Fibroblast of villous mesenchyme (primary cell): ENCODE data around the gene COL6A5. TPM values are rescaled to one million over a fixed set of nuclear protein-coding genes. Genes with fewer than 3 reads are reported as not detected.

Experiments
- DNase-seq: peaks from one replicate; pipeline ENCODE4 v3.0.0-alpha.2; 2010; ENCODE audit warnings: low read depth
- H3K4me3 ChIP-seq: 2 replicates; pipeline ENCODE4 v1.5.1; 2011; ENCODE audit warnings: low read depth, mild to moderate bottlenecking, low read length
- total RNA-seq: library from RNA; depleted of rRNA; stranded (reverse); fragments of >200 nt; gene quantifications from 2 replicates; pipeline ENCODE4 v1.2.3, GENCODE V29; 2012
- TF ChIP-seq, protein P1 (sequence below): IDR thresholded peaks from 2 replicates; pipeline ENCODE4 v1.5.1; 2012; ENCODE audit warnings: low read depth, mild to moderate bottlenecking, low read length; ENCODE audit not compliant: insufficient read depth

Gene COL6A5, protein sequence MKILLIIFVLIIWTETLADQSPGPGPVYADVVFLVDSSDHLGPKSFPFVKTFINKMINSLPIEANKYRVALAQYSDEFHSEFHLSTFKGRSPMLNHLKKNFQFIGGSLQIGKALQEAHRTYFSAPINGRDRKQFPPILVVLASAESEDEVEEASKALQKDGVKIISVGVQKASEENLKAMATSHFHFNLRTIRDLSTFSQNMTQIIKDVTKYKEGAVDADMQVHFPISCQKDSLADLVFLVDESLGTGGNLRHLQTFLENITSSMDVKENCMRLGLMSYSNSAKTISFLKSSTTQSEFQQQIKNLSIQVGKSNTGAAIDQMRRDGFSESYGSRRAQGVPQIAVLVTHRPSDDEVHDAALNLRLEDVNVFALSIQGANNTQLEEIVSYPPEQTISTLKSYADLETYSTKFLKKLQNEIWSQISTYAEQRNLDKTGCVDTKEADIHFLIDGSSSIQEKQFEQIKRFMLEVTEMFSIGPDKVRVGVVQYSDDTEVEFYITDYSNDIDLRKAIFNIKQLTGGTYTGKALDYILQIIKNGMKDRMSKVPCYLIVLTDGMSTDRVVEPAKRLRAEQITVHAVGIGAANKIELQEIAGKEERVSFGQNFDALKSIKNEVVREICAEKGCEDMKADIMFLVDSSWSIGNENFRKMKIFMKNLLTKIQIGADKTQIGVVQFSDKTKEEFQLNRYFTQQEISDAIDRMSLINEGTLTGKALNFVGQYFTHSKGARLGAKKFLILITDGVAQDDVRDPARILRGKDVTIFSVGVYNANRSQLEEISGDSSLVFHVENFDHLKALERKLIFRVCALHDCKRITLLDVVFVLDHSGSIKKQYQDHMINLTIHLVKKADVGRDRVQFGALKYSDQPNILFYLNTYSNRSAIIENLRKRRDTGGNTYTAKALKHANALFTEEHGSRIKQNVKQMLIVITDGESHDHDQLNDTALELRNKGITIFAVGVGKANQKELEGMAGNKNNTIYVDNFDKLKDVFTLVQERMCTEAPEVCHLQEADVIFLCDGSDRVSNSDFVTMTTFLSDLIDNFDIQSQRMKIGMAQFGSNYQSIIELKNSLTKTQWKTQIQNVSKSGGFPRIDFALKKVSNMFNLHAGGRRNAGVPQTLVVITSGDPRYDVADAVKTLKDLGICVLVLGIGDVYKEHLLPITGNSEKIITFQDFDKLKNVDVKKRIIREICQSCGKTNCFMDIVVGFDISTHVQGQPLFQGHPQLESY (N-terminal part only)
- under 0.01 TPM in 2 replicates for total RNA-seq

- TF ChIP-seq, protein P1, sequence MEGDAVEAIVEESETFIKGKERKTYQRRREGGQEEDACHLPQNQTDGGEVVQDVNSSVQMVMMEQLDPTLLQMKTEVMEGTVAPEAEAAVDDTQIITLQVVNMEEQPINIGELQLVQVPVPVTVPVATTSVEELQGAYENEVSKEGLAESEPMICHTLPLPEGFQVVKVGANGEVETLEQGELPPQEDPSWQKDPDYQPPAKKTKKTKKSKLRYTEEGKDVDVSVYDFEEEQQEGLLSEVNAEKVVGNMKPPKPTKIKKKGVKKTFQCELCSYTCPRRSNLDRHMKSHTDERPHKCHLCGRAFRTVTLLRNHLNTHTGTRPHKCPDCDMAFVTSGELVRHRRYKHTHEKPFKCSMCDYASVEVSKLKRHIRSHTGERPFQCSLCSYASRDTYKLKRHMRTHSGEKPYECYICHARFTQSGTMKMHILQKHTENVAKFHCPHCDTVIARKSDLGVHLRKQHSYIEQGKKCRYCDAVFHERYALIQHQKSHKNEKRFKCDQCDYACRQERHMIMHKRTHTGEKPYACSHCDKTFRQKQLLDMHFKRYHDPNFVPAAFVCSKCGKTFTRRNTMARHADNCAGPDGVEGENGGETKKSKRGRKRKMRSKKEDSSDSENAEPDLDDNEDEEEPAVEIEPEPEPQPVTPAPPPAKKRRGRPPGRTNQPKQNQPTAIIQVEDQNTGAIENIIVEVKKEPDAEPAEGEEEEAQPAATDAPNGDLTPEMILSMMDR, result no peak
- no peak for DNase-seq
- no peak within 1 kb of the TSS for H3K4me3 ChIP-seq
Measured at GRCh38 chr3:130345487-130346079, at the start of gene COL6A5. Gene COL6A5, plus strand, starts transcription at chr3:130345672. Its CDS starts 27,967 bp downstream, at chr3:130373639.

DNA sequence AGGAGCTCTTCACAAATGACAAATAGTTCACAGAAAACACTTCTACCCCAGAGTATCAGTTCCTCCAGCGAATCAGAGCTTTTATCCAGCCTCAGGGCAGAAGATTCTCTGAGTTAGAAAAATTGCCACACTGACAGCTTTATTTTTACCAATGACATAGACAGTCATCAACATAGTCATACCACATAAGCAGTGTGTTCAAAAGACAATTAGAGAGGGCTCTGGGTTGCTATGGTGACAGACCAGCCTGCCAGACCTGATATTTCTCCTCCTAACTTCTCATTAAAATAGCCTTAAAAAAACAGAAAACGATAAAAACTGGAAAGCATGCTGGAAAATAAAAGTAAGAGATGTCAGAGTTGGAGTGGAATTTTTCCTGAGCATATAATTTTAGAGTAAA is 45.9 kb upstream of the COL6A5 start:
- no peak overlapping the region for H3K4me3 ChIP-seq
- DNase-seq, result no peak
- TF ChIP-seq, protein P1, result no peak

DNA sequence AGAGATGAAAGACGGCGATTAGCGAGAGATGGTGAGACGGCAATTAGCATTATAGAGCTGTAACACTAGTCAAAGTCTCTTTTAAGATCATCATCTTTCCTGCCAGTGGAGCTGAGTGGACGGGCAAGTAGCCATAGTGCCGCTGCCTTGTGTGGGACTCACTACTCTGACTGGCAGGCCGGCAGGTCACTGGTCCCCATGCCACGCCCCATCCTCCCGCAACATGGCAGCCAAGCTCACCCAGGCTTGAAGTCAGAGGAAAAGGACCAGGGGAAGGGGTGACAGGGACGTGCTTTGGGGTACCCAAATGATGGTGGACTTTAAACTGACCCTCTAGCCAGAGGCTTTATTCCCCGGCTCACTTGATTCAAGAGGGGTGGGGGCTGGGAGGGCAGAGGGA is 44.6 kb upstream of the COL6A5 start:
- TF ChIP-seq, protein P1, result no peak
- DNase-seq, result no peak
- H3K4me3 ChIP-seq, result no peak overlapping the region

GRCh38 chr3:130310109-130310508 is 35.4 kb upstream of the COL6A5 start:
- DNase-seq, result no peak
- TF ChIP-seq, protein P1, result no peak
- H3K4me3 ChIP-seq, result no peak overlapping the region

DNA sequence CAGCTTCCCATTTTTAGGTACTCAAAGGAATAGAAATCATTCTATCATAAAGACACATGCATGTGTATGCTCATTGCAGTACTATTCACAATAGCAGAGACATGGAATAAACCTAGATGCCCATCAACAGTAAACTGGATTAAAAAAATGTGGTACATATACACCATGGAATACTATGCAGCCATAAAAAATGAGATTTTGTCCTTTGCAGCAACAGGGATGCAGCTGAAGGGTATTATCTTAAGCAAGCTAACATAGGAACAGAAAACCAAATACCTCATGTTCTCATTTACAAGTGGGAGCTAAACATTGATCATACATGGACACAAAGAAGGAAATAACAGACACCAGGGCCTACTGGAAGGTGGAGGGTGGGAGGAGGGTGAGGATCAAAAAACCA is 33.1 kb upstream of the COL6A5 start:
- TF ChIP-seq, protein P1, result no peak
- DNase-seq, result no peak
- no peak overlapping the region for H3K4me3 ChIP-seq

DNA sequence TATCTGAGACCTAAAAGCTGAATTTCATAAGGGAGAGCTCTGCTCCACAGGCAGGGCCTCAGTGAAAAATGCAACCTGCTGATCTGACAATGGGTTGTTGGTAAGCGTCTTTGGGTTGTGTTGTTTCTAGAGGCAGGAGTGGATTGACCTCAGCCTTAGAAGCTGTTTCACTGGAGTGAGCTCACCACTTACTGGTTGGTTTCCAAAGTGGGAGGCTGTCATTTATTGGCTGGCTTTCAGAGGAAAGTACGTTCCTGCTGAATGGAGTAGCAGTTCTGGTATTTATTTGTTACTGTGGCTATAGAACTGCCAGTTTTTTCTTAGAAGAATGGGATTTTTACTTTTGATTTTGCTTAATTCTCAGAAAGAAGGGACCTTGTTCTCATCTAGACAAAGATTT is 29.3 kb upstream of the COL6A5 start:
- H3K4me3 ChIP-seq, result no peak overlapping the region
- DNase-seq, result peak; percentile 20
- TF ChIP-seq, protein P1, result no peak
